GM19372 (cell line): ENCODE data around the gene SORT1.
"Not testable (repeated sequence)": the region's sequence is repeated elsewhere in the genome, so short reads cannot be mapped to it uniquely, and the experiment has no call there.

Source experiments
- ATAC-seq: cut with Tn5 transposase; IDR thresholded peaks from one replicate; pipeline ENCODE4 v1.9.1; 2021; ENCODE audit warnings: mild to moderate bottlenecking, low read depth, moderate library complexity; ENCODE audit not compliant: unreplicated experiment

The SORT1 gene

DNA sequence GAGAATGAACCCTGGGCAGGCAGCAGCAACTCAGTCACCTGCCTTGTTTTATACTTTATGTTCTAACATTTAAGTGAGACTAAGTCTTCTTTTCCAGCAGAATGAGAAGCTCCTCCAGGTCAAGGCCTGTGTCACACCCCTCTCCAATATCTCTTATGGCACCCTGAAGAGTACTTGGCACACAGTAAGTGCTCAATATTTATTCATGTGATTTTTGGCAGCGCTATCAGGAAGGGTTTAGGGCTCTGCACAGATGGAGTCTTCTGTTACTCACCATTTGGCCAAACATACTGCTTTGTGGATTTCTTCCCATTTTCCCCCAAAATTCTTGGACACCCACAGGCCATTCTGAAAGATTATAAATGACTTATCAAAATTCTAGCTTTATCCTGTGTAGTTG lies 47.1 kb downstream of the SORT1 start:
- no peak for ATAC-seq

DNA sequence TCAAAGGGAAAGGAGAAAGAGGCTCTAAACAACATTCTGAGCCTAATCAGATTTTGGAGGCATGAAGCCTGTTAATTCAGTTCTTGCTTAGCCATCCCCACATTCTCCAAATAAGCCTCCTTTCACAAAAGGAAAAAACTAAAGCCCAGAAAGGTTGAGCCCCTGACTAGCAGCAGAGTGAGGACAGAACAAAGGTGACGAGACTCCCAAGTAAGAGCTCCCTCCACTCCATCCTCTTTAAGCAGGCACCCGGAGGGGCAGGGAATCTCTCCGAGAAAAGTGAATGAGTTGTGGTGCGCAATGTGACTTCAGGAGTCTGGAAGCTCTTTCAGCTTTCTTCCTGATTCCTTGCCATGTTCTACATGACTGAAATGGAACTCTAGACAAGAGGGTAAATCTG lies 47.5 kb downstream of the SORT1 start:
- no peak for ATAC-seq

DNA sequence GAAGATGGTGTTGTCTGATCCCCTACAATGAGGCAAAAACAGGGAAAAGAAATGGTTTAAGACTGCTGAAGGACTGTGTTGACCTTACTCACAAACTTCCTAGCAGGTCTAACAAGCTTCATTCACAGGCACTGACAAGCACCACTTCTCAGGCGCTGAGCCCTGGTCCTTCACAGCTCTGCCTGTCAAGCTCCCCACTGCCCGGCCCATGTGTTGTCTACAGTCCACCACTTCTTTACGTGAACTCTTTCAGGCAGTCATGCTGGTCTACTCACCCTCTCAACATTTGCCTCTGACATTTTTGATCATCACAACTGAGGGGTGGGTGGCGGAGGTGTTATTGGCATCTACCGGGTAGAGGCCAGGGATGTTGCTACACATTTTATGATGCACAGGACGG lies 50.2 kb downstream of the SORT1 start:
- ATAC-seq = no peak

DNA sequence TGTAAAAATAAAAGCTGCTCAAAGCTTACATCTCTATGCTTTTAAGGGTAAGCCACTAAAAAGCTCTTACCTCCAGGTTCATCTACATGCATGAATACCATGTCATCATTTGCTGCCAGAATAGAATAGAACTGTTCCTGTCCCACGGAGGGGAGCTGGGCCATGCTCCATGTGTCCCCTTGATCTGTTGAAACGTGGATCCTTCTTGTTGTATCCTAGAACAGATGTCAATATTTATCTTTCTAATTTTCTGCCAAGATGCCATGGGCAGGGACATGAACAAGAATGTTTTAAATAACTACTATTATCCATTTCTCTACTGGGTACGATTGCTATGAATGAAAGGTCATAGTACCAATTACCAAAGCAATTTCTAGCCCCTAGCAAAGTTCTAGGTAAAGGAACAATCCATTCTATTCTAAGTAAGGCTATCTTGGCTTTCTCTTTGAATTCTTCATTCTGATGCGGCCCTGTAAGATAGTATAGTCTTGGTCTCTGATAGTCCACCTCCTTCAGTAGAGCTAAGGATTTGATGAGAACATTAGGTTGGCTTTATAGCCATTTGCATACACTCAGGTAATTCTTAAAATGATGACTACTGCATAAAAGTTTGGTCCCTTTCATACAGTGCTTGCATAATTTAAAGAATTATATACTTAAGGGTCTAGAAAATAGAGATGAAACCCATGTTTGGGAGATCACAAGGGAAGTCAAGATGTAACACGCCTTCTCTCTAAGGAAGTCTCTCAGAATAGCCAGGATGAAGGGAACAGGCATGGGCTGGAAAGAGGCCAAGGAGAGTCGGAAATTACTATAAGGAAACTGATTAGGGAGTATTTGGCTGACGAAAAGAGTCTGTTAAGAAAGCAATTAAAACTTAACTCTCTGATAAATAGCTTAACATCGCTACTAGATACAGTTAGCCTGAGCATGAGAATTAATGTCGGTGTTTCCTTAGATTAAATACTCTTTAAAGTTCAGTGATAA lies 55.5 kb downstream of the SORT1 start:
- ATAC-seq = no peak

DNA sequence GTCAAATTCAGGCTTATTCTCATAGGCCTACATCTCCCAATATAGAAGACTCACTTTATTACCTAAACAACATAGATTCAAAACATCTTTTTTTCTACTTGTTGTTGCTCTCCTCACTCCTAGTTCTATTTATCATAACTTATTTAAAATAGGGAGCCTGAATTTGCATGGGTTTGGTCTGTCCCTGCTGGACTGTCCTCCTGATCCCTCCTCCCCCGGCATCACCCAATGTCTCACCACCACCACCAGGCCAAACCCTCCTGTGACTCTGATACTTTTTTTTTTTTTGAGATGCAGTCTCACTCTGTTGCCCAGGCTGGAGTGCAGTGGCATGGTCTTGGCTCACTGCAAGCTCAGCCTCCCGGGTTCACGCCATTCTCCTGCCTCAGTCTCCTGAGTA lies 59.1 kb downstream of the SORT1 start:
- ATAC-seq = no peak

DNA sequence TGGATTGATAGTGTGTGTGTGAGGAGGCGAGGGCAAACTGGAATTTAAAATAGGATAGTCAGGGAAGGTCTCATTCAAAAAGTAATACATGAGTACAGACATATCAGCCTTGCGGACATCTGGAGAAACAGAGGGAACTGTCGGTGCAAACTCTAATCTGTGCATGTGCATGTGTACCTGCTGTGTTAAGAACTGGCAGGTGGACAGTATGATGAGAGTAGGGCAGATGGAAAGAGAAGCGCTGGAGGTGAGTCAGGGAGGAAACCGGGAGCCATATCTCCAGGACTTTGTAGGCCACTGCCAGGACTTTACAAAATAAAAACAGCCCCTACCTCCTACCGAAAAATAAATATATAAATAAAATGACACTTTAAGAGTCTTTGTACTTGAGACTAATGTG lies 59.6 kb downstream of the SORT1 start:
- no peak for ATAC-seq

DNA sequence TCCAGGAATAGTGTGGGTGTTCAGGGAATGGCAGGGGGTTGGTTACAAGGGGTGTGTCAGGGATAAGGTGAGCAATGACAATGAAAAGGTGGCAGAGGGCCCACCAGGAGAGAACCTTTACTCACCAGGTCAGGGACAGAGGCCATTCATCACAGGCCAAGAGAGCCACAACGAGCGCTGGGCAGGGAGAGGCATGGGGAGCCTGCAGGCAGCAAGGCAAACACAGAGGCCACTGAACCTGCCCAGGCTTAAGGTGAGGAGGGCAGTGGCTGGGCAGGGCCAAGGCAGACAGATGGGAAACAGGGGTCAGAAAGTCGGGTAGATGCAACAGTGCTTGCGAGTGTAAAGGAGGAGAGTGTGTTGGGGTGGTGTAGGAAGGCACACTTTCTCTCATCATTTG lies 62.6 kb downstream of the SORT1 start:
- ATAC-seq = no peak

DNA sequence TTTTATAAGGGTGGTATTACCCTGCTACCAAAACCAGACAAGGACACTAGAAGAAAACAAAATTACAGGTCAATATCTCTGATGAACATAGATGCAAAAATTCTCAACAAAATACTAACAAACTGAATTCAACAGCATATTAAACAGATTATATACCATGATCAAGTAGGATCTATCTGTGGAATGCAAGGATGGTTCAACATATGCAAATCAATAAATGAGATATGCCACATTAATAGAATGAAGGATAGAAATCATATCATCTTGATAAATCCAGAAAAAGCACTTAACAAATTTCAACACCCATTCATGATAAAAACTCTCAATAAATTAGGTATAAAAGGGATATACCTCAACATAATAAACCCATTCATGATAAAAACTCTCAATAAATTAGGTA lies 66.6 kb downstream of the SORT1 start:
- ATAC-seq = no peak

DNA sequence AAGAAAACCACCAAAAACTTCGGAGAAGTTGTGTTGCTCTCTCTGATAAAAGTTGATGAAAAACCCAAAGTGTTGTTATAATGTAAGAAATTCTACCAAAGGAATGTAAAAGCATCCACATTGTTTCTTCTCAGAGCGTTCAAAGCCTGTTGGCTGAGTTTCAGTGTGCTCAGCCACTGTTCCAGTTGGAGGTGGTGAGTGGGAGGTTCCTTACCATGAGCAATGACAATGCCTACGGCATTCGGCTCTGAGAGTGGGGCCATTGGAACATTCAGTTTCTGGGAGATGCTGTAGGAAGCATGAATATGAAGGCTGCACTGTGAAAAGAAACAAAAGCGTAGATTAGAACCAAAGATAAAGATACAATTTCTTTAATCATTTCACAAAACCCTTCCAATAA lies 70.4 kb downstream of the SORT1 start:
- no peak for ATAC-seq

DNA sequence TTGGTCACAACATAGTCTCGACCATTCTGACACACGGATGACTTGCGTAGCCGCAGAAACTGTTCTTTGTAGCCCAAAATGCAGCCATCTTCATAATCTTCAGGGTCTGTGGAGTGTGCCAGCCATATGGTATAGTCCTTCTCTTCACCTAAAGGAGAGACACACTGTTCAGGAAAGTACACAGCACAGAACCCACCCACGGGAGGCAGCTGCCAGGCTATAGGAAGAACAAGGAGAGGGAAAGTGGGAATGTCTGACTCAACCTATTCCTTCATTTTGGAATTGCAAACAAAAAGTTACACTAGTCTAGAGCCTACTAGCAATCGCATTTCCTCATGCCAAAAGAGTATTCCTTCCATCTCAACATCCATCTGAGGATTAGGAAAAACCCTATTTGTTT lies 74.7 kb downstream of the SORT1 start:
- no peak for ATAC-seq

DNA sequence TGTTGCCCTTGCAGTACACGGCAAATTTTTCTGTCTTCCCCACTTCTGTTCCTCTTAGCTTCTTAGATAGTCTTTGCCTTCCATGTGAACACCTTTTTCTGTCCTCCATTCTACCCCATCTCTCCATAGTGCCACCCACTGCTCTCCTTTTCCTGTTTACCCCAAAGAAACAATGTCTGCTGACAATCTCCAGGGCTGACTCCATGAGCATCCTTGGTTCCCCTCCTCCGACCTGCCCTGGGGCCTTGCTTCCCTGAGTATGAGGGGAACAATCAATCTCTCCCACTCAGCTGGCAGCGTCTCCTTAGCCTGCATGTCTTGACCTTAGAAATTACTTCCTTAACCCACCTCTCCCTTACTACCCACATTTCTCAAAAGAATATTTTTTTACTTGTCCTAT lies 78.6 kb downstream of the SORT1 start:
- no peak for ATAC-seq

DNA sequence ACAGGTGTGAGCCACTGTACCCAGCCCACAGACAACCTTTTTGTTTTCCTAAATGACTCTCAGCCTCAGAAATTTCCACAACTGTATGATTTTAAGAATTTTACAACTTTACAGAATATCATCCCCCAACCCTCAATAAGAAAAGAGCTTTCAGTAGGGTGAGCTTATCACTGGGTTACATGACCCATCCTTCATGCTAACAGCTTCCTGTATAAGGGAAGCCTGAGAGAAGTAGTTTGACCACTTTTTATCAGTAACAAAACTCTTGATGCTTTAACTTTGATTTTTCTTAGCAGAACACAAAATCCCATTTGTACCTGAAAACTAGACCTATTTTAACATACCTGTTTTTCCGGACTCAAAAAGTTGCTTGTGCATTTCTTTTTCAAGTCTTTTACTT lies 81.2 kb downstream of the SORT1 start:
- no peak for ATAC-seq

DNA sequence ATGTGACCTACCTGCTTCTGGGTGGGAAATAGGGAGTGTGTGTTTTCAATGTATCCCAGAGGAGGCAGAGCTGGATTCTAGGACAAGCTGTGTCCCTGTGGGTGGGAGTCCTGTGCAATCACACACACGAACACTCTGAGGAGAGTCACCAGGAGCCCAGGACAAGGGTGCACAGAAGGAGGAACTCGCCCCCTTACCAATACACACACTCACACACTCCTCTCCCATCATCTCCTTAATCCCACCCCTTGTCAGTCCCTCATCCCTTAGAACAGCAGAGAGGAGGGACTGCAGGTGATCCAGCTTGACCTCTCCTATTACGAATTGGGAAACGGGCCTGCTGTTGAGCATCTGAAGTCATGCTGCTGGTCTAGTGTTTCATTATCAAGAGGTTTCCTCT lies 82.4 kb downstream of the SORT1 start:
- no peak for ATAC-seq

DNA sequence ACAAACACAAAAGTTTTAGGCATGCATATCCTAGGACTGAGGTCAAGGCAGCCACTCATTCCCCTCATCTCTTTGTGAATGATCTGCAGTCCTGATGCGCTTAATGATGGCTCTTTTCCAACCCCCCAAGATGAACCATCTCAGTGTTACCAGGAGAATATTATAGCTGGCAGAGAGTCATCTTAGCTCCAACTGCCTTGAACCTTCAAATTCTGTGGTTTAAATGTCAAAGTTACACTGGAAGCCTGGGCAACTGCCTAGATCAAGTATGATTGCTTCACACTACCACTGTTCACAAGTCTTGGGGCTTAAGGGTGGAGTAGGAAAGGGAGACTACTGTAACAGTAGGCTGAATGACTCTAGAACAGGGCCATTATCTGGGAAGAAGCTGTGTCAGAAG lies 82.9 kb downstream of the SORT1 start:
- no peak for ATAC-seq

DNA sequence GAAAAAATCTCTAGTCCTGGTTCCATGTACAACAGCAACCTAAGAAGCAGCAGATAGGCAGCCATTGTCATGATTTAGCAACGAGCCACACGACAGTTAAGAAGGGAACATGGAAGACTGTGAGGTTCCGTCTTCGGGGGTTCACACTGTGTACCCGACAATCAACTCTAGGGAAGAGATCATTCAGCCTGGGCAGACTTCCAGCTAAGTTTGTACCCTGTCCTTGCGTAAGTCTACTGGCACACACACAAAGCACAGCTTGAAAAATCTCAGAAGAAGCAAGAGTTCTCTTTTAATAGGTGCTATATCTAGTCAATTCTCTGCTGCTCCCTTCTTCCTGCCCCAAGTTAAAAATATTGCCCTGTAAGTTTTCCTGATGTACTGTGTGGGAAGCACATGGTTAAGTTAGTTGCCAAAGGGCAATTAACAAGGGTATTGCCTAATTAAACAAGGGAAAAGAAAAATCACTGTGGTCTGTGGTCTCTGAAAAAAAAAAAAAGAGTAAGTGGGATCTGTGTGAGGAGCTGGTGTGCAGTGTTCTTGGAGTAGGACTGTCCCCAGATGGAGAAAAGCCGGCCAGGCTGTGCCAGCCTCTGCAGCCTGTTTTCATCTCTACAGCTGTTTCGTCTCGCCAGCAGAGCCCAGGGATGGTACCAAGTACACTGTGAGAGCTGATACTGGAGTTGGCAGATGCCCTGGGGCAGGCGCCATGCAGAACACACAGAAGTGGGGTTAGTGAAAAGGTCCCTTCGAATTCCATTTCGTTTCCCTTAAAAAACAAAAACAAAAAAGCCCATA lies 84.5 kb downstream of the SORT1 start:
- no peak for ATAC-seq

DNA sequence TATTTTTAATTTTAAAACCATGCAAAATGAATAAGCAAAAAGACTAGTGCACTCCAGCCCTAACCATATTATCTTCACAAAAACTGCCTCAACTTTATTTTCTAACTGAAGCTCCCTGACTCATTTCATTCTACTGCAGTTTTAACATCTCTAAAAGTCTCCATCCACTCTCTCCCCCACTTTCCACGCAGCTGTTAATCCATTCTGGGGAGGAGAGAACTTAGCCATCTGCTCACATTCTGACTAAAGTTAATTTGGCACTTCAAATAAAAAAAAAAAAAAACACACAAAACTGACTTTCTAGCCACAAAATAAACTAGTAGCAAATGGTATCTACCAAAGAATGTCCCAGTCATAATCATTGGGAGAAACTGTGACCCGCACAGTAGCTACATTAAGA lies 85.5 kb downstream of the SORT1 start:
- no peak for ATAC-seq

DNA sequence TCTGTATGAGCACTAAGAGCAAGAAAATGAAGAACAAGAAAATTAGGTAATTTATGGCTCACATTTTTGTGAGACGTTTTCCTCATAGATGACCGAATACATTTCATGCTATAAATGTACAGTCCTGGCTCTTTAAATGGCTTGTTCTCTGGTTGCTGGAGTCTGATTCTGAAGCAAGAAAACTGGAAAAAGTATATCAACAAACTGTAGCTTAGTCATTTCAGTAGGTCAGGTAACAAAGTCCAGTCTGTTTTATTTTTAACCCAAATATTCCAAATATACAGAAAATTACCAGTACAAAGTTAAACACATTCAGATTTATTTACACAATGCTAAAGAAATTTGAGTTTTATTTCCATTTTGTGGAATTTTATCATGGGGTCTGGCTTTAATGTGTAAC lies 88.4 kb downstream of the SORT1 start:
- no peak for ATAC-seq

DNA sequence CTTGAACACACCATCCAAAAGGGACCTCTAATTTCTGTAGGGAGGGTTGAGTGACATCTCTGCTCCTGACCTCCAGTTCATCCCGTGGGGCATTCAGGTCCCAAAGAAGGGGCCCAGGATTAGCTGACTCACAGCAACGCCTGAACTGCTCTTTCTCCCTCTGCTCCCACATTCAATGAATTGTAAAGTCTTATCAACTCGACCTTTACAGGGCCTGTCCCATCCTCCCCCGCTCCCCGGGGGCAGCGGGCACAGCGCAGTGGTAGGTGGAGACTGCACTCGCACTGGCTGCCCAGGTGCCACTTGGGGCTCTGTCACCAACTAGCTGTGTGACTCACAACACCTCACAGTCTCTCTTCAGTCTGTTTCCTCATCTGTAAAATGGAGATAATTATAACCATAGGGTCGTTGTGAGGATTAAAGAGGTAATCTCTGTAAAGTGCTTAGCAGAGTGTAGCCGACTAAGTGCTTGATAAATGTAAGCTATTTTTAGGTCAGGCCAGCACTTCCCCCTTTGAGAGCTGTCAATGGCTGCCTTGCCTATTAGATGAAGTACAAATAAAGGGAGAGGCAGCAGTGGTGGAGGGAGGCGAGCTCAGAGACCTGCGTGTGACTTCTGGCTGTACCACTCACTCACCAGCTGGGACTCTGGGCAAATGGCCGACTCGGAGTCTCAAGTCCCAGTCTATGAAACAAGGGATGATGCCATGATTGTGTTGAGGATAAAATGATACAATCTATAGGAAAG lies 90.3 kb downstream of the SORT1 start:
- no peak for ATAC-seq

DNA sequence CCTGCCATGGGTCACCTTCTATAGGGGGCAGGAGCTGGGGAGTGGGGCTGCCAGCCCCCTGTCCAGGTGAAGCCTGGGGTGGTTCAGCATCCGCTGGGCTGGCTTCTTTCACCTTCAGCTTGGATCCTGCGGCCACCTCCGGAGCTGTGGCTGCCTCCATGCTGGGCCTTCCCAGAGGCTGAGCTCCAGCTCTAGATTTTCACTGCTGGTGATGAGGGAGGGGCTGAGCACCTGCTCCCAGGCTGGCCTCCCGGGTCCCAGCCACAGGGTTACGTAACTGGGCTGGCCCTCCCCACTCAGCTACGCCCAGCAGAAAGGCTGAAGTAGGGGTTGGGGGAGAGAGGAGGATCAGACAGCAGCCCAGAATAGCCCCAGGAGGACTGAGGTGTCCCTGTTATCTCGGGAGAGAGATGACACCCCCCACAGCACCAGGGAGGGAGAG lies 90.9 kb downstream of the SORT1 start, which contains the start of gene MYBPHL:
Gene MYBPHL, minus strand, starts transcription at position 180 of the 442 bp plus-strand sequence. Its CDS starts 20 bp downstream, at position 160.
- ATAC-seq = no peak

DNA sequence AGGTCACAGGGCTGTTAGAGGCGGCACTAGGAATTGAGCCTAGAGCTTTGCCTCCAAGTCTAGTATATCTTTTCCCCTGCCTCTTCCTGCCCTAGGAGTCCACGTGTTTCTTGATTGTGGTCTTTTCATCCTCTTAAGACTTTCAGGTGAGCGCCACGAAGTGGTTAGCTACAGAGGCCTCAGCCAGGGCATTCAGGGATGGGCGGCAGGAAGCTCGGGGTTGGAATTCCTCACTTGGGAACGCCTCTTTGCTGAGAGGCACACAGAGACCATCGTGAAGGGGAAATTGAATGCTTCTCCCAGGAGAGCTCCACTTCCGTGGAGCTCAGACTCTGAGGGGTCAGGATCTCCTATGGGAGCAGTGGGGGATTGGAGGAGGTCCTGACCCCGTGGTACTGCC lies 91.7 kb downstream of the SORT1 start:
- not testable (repeated sequence) for ATAC-seq
